ENCODE measurements around the gene STK24. TPM values are rescaled to one million over a fixed set of nuclear protein-coding genes. Genes with fewer than 3 reads are reported as not detected.
A peak's percentile ranks its signal among the peaks of the same experiment; 100 is the strongest.

The STK24 gene
- total and polyA plus RNA-seq, 5 donors: 44.9 to 66.9 (median 62.2) TPM

DNA sequence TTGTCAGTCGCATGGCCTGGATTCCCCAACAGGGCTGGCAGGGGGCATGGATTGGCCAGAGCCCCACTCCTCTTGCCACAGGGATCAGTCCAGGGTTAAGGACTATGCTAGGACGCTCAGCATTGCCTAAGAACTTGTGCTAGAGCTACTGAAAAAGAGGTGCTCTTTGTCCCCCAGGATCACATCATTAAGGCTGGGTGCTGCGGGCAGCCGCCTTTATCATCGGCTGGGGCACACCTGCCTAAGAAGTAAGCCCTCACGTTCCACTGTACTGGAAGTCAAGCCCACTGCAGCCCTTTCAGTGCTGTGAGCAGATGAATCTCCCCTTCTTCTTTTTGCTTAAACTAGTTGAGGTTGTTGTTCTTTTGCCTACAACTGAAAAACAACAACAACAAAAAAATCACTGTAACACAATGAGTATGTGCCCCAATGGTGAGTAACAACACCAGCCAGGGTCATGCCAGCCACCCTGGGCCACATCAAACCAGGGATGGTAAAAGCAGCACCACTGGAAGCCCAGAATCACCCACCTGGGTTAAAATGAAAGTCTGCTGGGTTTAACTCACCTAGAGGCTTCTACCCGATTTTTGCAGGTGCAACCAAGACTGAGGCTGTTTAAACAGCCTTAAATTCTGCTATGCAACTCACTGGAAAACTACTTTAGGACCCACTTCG lies 20.6 kb downstream of the STK24 start:
- 83% methylated on average over 8 of the region's 8 CpGs for WGBS
- no peak for ATAC-seq
- Histone ChIP-seq H3K27ac (ENCODE audit: low read length) (no peak overlapping the region), H3K27me3 (ENCODE audit: control insufficient read depth, insufficient read depth) (no peaks in the 10 kb centered on the region), H3K4me1 (ENCODE audit: control insufficient read depth, insufficient read depth, low read length) (peaks cover 23% of the 10 kb centered on the region), H3K9me3 (ENCODE audit: control insufficient read depth, low read length) (no peaks in the 10 kb centered on the region), H3K4me3 (ENCODE audit: low read length) (no peak overlapping the region)
- intact Hi-C loops (cut with DNase I): no loop called here
- no peak for DNase-seq

DNA sequence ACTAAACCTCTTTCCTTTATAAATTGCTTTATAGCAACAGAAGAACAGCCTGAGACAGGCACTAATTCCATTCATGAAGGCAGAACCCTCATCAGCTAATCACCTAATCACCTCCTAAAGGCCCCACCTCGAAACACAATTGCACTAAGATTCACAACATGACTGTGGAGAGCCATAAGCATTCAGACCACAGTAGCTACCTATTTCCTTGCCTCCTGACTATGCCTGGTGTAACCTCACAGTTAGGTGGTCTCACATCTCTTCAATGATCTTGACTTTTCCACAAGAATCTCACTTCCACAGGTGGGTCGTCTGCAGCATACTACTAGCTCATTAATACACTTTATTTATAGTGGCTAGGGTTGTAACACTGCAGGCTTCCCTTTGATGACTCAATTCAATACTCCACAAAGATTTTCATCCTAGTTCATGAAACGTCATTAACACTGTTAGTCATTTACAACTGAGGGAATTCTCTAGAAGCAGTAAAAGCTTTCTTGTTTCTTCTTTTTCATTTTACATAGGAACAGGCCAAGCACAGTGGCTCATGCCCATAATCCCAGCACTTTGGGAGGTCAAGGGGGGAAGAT lies 27.1 kb downstream of the STK24 start:
- intact Hi-C loops (cut with DNase I): no loop called here
- Histone ChIP-seq H3K27me3 (ENCODE audit: control insufficient read depth, insufficient read depth) (no peaks in the 10 kb centered on the region), H3K27ac (ENCODE audit: low read length) (no peak overlapping the region), H3K4me1 (ENCODE audit: control insufficient read depth, insufficient read depth, low read length) (peaks cover 10% of the 10 kb centered on the region), H3K4me3 (ENCODE audit: low read length) (no peak overlapping the region), H3K9me3 (ENCODE audit: control insufficient read depth, low read length) (no peaks in the 10 kb centered on the region)
- no peak for ATAC-seq
- DNase-seq: no peak
- 90% methylated on average over 3 of the region's 3 CpGs for WGBS

DNA sequence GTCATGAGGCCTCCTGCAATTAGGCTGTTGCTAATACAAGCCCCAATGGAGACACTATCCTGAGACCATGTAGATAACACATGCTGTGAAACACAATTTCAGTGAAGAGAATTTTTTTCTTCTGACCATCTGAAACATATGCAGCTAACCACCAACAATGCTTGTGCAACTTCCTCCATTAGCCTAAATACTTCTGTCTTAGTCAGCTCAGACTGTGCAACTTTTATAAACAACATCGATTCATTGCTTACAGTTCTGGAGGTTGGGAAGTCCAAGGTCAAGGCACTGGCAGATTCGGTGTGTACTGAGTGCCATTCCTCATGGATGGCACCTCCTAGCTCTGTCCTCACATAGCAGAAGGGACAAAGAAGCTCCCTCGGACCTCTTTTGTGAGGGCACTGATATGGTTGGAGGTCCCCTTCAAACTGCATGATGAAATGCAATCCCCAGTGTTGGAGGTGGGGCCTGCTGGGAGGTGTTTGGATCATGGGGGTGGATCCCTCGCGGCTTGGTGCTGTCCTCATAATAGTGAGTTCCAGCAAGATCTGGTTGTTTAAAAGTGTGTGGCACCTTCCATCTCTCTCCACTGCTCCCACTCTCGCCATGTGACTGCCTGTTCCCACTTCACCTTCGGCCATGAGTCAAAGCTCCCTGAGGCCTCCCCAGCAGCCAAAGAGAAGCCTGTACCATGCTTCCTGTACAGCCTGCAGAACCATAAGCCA lies 27.7 kb downstream of the STK24 start:
- WGBS: 93% methylated on average over 7 of the region's 7 CpGs
- Histone ChIP-seq H3K4me1 (ENCODE audit: control insufficient read depth, insufficient read depth, low read length) (peaks cover 8% of the 10 kb centered on the region), H3K4me3 (ENCODE audit: low read length) (no peak overlapping the region), H3K27me3 (ENCODE audit: control insufficient read depth, insufficient read depth) (no peaks in the 10 kb centered on the region), H3K9me3 (ENCODE audit: control insufficient read depth, low read length) (no peaks in the 10 kb centered on the region), H3K27ac (ENCODE audit: low read length) (no peak overlapping the region)
- DNase-seq: no peak
- intact Hi-C loops (cut with DNase I): no loop called here
- ATAC-seq: no peak

DNA sequence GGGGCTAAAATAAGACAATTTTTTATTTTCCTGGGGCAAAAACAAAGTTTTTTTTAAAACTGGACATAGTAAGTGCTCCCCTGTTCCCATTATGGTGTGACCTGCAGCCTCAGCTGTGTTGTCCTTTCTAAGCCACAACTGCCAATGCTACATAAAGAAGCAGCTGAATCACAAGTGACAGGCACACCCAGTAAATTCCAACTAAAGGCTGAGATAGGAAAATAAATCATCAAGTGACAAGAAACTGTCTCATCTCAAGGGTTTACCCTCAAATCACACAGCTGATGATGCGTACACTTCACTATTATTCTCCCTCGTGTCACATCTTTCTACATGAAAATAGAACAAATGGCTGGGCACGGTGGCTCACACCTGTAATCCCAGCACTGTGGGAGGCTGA lies 28.7 kb downstream of the STK24 start:
- no peak for ATAC-seq
- Histone ChIP-seq H3K27ac (ENCODE audit: low read length) (no peak overlapping the region), H3K9me3 (ENCODE audit: control insufficient read depth, low read length) (no peaks in the 10 kb centered on the region), H3K4me3 (ENCODE audit: low read length) (no peak overlapping the region), H3K27me3 (ENCODE audit: control insufficient read depth, insufficient read depth) (no peaks in the 10 kb centered on the region), H3K4me1 (ENCODE audit: control insufficient read depth, insufficient read depth, low read length) (peaks cover 11% of the 10 kb centered on the region)
- intact Hi-C loops (cut with DNase I): no loop called here
- WGBS: 93% methylated on average over 3 of the region's 3 CpGs
- no peak for DNase-seq

DNA sequence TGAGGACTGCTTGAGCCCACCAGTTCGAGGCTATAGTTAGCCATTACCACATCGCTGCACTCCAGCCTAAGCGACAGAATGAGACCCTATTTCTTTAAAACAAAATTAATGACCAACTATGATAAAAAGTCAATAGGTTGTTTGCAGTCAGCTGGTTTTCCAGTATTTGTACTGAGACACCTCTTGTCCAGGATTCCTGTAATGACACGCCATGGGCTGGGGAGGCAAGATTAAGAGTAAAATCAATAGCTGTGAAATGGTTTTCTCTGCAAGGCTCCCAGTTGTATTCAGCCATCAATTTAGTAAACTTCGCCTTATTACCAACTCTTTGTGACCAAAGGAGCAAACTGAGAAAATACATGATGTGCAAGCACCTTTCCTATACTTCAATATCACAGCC lies 29.5 kb downstream of the STK24 start:
- intact Hi-C loops (cut with DNase I): no loop called here
- 98% methylated on average over 5 of the region's 5 CpGs for WGBS
- ATAC-seq: no peak
- Histone ChIP-seq H3K4me3 (ENCODE audit: low read length) (no peak overlapping the region), H3K27ac (ENCODE audit: low read length) (no peak overlapping the region), H3K27me3 (ENCODE audit: control insufficient read depth, insufficient read depth) (no peaks in the 10 kb centered on the region), H3K4me1 (ENCODE audit: control insufficient read depth, insufficient read depth, low read length) (peaks cover 17% of the 10 kb centered on the region), H3K9me3 (ENCODE audit: control insufficient read depth, low read length) (no peaks in the 10 kb centered on the region)
- DNase-seq: no peak

DNA sequence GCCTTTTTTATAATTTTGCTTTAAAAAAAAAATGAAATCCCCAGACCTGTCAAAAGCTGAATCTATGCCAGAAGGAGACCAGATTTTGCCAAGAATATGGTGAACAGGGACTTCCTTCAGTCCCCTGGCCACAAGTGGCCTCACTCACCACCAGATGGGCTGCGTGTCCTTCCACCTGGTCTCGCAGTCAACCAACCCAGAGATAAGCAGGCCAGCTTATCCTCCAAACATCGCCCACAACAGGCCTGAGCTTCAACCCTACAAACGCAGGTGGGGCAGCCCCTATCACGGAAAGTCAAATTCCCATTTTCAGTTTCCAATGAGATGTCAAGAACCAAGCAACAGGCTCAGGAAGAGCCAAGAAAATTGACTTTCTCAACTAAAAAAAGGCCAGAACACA lies 30.5 kb downstream of the STK24 start:
- H3K27me3 ChIP-seq (ENCODE audit: control insufficient read depth, insufficient read depth): no peaks in the 10 kb centered on the region
- no peak overlapping the region for H3K27ac ChIP-seq (ENCODE audit: low read length)
- no peaks in the 10 kb centered on the region for H3K9me3 ChIP-seq (ENCODE audit: control insufficient read depth, low read length)
- no peak overlapping the region for H3K4me3 ChIP-seq (ENCODE audit: low read length)
- no peak for DNase-seq
- intact Hi-C loops (cut with DNase I): no loop called here
- WGBS: 85% methylated on average over 5 of the region's 5 CpGs
- no peak for ATAC-seq
- H3K4me1 ChIP-seq (ENCODE audit: control insufficient read depth, insufficient read depth, low read length): peaks cover 18% of the 10 kb centered on the region

DNA sequence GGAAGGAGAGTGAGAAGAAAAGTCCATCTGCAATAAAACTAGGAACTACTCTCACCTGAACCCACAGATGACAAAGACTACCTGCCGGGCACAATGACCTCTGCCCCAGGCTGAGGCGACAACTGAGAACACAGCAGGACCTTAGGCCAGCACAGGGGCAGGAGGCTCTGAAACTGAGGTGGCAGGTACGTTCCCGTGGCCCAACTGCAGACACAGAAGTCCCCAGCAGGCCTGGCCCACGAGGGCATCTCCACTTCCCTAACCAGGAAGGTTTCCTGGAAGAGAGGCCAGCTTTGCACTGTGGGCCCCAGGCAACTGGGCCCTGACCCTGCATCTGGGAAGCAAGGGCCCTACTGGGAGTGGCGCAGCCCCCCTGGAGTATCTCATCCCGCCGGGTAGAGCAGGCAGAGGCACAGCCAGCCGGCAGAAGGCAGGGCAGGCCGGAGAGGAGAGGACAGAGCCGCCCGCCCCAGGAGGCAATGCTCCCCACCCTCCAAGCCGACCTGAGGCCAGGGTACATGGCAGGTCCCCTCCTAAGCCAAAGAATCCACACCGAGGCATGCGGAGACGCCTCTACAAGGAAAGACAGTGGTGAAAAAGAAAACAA lies 32.7 kb downstream of the STK24 start:
- intact Hi-C loops (cut with DNase I): no loop called here
- no peak for DNase-seq
- H3K4me1 ChIP-seq (ENCODE audit: control insufficient read depth, insufficient read depth, low read length): peaks cover 23% of the 10 kb centered on the region
- no peak overlapping the region for H3K4me3 ChIP-seq (ENCODE audit: low read length)
- peak overlapping the region; percentile 32 for H3K27ac ChIP-seq (ENCODE audit: low read length)
- H3K9me3 ChIP-seq (ENCODE audit: control insufficient read depth, low read length): no peaks in the 10 kb centered on the region
- ATAC-seq: peak in 1 of 2 donors; percentile 17
- H3K27me3 ChIP-seq (ENCODE audit: control insufficient read depth, insufficient read depth): no peaks in the 10 kb centered on the region
- 71% methylated on average over 16 of the region's 16 CpGs for WGBS

DNA sequence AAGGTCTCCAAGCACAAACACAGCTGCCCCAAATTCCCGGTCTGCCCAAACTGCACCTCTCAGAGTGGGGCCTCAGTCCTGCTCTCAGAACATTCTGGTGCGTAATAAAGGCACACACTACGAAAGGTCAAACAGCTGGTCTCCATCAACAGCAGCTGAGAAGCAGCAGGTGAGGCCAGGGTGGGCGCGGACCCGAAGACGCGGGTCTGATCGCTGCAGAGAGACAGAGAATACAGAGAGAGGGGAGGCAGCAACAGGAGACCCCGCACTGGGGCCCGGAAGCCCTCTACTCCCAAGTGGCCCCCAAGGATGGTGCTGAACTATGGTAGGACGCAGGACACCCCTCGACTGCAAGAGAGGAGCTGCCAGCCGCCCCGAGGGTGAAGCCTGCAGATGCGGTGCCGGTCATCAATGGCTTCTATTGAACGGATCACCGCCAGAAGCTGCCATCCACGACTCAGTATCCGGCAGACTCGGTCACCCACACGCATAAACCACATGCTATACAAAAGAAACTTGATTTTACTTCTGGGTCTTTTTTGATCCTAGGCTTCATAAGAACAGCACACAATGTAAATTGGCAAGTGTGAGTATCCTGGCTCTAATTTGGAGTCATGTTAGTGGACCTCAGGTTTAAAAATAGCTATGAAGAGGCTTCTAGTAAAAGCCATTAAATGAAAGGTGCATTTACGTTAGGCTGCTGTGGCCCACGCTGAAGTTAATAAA lies 33.4 kb downstream of the STK24 start:
- 80% methylated on average over 25 of the region's 25 CpGs for WGBS
- peak in 1 of 2 donors; percentile 6 for ATAC-seq
- intact Hi-C loops (cut with DNase I): no loop called here
- H3K27ac ChIP-seq (ENCODE audit: low read length): peak overlapping the region; percentile 61
- DNase-seq: no peak
- no peaks in the 10 kb centered on the region for H3K27me3 ChIP-seq (ENCODE audit: control insufficient read depth, insufficient read depth)
- H3K4me3 ChIP-seq (ENCODE audit: low read length): no peak overlapping the region
- H3K9me3 ChIP-seq (ENCODE audit: control insufficient read depth, low read length): no peaks in the 10 kb centered on the region
- peaks cover 24% of the 10 kb centered on the region for H3K4me1 ChIP-seq (ENCODE audit: control insufficient read depth, insufficient read depth, low read length)

DNA sequence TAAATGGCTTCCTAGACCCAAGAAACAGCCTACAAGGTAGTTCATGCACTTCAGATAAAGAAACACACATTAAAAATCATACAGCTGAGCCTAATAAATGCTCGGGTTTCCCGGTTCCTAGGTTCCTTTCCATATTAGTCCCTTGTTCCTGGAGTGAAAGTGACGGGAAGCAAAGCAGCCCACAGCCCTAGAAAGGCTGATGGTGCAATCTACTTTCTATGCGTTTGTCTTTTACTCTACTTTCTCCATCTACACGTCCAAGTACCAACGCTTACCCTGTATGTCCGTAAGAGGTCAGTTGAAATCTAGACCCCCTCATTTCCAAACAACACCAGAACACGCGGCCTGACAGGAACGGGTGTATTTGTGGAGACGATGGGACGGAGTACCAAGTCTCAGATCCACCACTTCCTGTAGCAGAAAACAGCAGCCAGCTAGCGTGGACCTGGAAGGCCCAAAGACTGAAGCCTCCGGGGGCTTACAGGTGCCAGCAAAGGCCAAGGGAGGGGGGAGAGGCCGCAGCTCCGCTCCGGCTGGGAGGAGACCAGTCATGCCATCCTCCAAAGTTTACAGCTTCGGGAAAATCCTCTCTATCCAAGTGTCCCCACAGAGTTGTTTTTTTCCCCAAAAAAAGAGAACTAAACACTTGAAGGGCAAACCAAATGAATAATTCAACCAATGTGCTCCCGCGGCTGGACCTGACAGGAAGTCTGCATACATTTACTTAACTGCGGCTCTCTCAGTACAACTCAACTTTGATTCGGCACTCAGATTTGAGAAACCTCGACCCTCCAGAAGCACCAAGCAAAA lies 34.1 kb downstream of the STK24 start:
- H3K27me3 ChIP-seq (ENCODE audit: control insufficient read depth, insufficient read depth): no peaks in the 10 kb centered on the region
- DNase-seq (no peak), ATAC-seq (peak; percentile 17 to 41)
- H3K9me3 ChIP-seq (ENCODE audit: control insufficient read depth, low read length): no peaks in the 10 kb centered on the region
- peaks cover 25% of the 10 kb centered on the region for H3K4me1 ChIP-seq (ENCODE audit: control insufficient read depth, insufficient read depth, low read length)
- no peak overlapping the region for H3K4me3 ChIP-seq (ENCODE audit: low read length)
- 59% methylated on average over 23 of the region's 23 CpGs for WGBS
- H3K27ac ChIP-seq (ENCODE audit: low read length): peak overlapping the region; percentile 3
- intact Hi-C loops (cut with DNase I): no loop called here

DNA sequence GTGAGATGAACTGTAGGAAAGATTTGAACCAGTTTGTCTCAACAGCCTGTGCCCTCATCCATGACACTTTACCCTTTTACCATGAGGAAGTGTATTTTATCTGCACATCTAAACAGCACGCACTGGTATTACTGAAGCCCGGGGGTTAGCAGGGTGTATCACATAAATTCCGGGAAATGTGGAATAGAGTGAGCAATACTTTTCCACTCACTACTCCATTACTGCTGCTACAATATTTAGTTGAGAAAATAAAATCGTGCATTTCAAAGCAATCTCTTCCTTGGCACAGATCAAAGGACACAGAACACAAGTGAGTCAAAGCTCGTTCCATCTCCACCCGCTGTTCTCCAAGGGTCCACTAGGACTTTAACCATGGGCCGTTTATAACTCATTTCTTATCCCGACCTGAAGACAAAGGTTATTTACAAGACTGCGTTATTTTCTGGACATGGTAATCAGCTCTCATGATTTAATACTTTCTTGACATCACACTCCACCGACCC lies 35.2 kb downstream of the STK24 start:
- Histone ChIP-seq H3K9me3 (ENCODE audit: control insufficient read depth, low read length) (no peaks in the 10 kb centered on the region), H3K4me1 (ENCODE audit: control insufficient read depth, insufficient read depth, low read length) (peaks cover 25% of the 10 kb centered on the region), H3K27ac (ENCODE audit: low read length) (no peak overlapping the region), H3K4me3 (ENCODE audit: low read length) (no peak overlapping the region), H3K27me3 (ENCODE audit: control insufficient read depth, insufficient read depth) (no peaks in the 10 kb centered on the region)
- intact Hi-C loops (cut with DNase I): no loop called here
- peak in 1 of 2 donors; percentile 69 for ATAC-seq
- WGBS: 72% methylated on average over 10 of the region's 10 CpGs
- DNase-seq: no peak
